Non-pigmented ciliary epithelial cell (primary cell): ENCODE results near the gene CHRFAM7A.
"Not testable (repeated sequence)": the region's sequence is repeated elsewhere in the genome, so short reads cannot be mapped to it uniquely, and the experiment has no call there.

Experiments used
- DNase-seq: peaks from one replicate; pipeline ENCODE4 v3.0.0-alpha.2; 2010; ENCODE audit warnings: low read depth

The CHRFAM7A gene

DNA sequence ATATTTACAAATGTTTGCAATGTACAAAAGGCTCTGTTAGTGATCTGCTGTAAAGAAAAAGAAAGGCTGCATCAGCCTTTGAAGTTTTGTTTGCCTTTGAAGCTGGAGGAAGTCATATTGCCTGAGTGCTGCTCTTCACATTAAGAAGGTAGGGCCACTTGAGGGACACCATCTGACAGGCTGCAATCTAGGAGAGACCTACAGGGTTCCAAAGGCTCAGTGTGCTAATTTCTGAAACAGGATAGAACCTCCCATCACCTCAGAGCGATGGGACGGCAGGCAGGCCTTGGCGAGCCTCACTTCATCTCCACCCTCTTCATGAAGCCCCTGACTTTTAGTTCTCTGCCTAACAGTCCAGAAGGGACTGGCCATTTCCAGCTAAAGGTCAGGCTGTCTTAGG, 77.6 kb downstream of the CHRFAM7A start:
- DNase-seq: not testable (repeated sequence)

DNA sequence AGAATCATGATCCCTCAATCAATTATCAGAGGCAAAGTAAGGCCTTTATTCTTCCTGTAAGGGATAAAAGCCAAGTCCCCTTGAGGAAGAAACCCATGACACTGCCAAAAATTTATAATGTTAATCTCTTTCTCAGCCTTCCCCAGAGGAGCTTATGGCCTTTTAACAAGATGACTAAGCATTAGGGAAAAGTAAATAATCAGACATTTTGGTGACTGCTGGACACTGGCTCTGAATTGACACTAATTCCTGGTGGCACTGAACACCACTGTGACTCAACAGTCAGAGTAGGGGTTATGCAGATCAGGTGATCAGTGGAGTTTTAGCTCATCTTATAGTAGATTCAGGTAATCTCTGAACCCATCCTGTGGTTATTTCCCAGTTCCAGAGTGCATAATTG, 82.8 kb downstream of the CHRFAM7A start:
- DNase-seq: not testable (repeated sequence)
